Measurements from ENCODE around the gene SH3RF3.
A peak's percentile ranks its signal among the peaks of the same experiment; 100 is the strongest.

Gene SH3RF3

DNA sequence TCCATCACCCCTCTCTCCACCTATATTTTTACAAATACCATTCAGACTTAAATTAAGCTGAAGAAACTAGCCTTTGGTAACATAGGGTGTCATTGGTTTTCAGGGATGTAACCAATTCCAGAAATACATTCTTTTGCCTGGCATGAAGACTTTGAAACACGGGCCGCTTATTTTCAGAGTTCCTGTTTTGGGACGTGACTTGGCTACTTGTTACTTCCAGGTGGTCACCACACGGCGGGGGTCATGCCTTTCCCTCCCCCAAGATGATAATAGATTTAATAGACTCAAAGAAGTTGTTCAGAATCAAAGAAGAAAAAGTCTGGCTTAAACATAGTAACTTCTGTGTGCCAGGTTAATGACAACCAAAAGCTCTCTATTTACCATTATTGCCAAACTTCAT, 374.2 kb downstream of the SH3RF3 start:
- no peak for TF ChIP-seq CTCF (conservative IDR thresholded peaks at IDR 0.05; ENCODE audit: low read depth, low read length)
- DNase-seq (ENCODE audit: low read depth): no peak
- H3K4me3 ChIP-seq (ENCODE audit: low read depth, low read length): no peak overlapping the region

DNA sequence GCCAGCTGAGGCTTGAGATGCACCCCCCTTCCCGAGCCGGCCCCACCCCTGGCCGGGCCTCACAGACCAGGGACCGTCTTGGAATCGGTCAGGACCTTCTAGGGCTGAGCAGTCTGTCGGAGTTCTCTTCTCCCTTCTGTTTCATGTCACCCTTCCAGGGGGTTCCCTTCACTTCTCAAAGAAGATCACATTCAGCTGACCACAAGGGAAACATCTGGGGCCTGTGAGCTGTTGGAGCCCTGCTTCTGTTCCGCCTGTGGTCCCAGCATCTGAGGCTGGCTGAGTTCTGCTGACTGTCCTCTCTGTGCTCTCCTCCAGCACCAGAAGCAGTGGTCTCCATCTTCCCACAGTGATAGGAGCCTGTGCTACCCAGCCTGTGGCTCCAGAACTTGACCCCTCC, 378.2 kb downstream of the SH3RF3 start:
- H3K4me3 ChIP-seq (ENCODE audit: low read depth, low read length): no peak overlapping the region
- TF ChIP-seq CTCF (conservative IDR thresholded peaks at IDR 0.05; ENCODE audit: low read depth, low read length): no peak
- no peak for DNase-seq (ENCODE audit: low read depth)

DNA sequence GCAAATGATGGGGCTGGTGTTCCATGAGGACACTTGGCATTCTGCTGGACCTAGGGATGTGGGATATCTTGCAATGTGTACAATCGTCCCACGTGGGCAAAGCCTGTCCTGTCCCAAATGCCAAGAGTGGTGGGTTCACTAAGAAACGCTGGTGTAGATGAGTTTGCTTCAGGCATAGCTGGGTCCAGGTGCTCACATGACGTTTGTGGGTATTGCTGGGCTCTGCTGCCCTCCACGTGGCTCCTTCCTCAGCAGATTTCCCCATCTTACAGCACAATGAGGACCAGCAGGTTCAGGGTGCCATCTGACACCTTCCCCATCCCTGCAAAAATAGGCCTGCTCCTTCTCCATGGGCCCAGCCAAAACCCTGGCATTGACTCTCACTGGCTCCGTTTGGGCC, 378.8 kb downstream of the SH3RF3 start:
- TF ChIP-seq CTCF (conservative IDR thresholded peaks at IDR 0.05; ENCODE audit: low read depth, low read length): no peak

DNA sequence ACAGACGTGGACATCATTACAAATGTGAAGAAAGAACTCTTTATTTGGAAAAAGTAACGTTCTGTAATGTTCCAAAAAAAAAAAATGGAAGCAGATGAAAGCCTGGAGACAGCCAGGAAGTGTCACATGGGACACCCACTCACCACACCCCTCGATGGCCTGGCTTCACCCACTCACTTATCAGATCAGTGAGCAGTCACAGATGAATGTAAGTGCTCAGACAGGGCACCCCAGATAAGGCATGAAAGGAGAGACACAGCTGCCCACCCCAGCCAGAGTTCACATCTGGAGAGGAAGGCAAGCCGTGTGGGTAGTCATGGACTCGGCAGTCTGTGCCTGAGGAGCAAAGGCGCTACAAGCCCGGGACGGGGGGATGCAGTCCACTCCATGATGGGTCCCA, 379.6 kb downstream of the SH3RF3 start:
- no peak for TF ChIP-seq CTCF (conservative IDR thresholded peaks at IDR 0.05; ENCODE audit: low read depth, low read length)
- DNase-seq (ENCODE audit: low read depth): no peak
- H3K4me3 ChIP-seq (ENCODE audit: low read depth, low read length): no peak overlapping the region

More for the DNA sequence above, 378.8 kb downstream of the SH3RF3 start:
- no peak overlapping the region for H3K4me3 ChIP-seq (ENCODE audit: low read depth, low read length)
- no peak for DNase-seq (ENCODE audit: low read depth)

DNA sequence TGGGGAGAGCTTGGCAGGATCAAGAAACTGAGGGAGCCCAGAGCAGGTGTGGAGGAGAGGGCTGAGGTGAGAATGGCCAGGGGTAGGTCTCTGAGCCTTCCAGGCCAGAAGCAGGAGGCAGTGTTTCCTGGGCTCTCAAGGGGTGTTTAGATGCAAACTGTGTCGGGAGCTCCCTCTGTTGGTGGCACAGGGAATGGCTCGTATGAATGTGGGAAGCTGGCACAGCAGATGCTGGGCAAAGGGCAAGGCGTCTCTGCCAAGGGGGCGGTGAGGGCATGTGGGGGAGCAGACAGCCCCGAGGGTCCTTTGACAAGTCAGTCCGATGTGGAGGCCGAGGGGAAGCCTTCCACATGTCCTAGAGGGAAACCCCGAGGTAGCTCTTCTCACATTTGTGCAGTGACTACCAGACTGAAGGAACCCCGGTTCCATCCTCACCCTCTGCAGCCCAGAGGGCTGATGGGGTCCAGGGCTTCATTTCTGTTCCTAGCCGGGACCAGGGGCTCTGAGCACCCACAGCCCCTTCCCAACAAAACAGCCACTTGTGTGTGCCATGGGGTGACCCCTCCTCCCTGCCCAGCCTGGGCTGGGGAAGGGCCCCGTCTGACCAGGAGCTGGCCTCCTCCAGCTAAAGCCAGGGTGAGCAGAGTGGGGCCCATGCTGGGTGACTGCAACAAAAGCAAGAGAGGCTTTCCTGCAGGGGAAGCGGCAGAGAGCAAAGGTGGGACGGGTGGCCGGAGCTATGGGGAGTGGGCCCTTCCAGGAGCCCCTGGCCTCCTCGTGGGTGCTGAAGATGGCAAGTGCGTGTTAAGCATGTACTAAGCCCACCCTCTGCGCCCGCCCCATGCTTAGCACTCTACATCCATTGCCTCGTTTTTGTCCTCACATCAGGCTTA, 381.4 kb downstream of the SH3RF3 start:
- peak; percentile 83 for DNase-seq (ENCODE audit: low read depth)
- peak; percentile 95 for TF ChIP-seq CTCF (conservative IDR thresholded peaks at IDR 0.05; ENCODE audit: low read depth, low read length)
- no peak overlapping the region for H3K4me3 ChIP-seq (ENCODE audit: low read depth, low read length)

GRCh38 chr2:109511168-109511567, 382.2 kb downstream of the SH3RF3 start:
- TF ChIP-seq CTCF (conservative IDR thresholded peaks at IDR 0.05; ENCODE audit: low read depth, low read length): no peak
- DNase-seq (ENCODE audit: low read depth): no peak

GRCh38 chr2:109512076-109512475, 383.1 kb downstream of the SH3RF3 start:
- no peak for DNase-seq (ENCODE audit: low read depth)
- no peak overlapping the region for H3K4me3 ChIP-seq (ENCODE audit: low read depth, low read length)
- TF ChIP-seq CTCF (conservative IDR thresholded peaks at IDR 0.05; ENCODE audit: low read depth, low read length): no peak

More at GRCh38 chr2:109511168-109511567, 382.2 kb downstream of the SH3RF3 start:
- H3K4me3 ChIP-seq (ENCODE audit: low read depth, low read length): no peak overlapping the region
